Testis (tissue), 3 donors: ENCODE measurements around the gene FRY. TPM values are rescaled to one million over a fixed set of nuclear protein-coding genes. Genes with fewer than 3 reads are reported as not detected.

ENCODE experiments used
- DNase-seq: peaks from one replicate; pipeline ENCODE4 v3.0.0-alpha.2; 2019
- H3K27ac ChIP-seq, 2 donors: fragments of 200-600 bp; sonication (generic); one replicate each; pipeline ENCODE4 v1.5.1; 2019
- H3K27me3 ChIP-seq: fragments of 200-600 bp; sonication (generic); one replicate; pipeline ENCODE4 v1.5.1; 2019
- H3K36me3 ChIP-seq: fragments of 200-600 bp; sonication (generic); one replicate; pipeline ENCODE4 v1.5.1; 2017; ENCODE audit warnings: low read depth; ENCODE audit errors: missing control alignments
- H3K4me1 ChIP-seq: fragments of 200-600 bp; sonication (generic); one replicate; pipeline ENCODE4 v1.5.1; 2019
- H3K4me3 ChIP-seq, 2 donors: fragments of 200-600 bp; sonication (generic); one replicate each; pipeline ENCODE4 v1.5.1; 2017 to 2019
- H3K9me3 ChIP-seq: fragments of 200-600 bp; sonication (generic); one replicate; pipeline ENCODE4 v1.5.1; 2017
- POLR2A ChIP-seq: fragments of 450-650 bp; IDR thresholded peaks from one replicate; pipeline ENCODE4 v1.6.1; 2017; ENCODE audit warnings: antibody characterized with exemption, mild to moderate bottlenecking, moderate library complexity
- whole genome bisulfite sequencing, 2 donors: methylation state at CpG; one replicate each; pipeline ENCODE4 v1.1.5; 2018; 5-methylcytosine and 5-hydroxymethylcytosine counted together
- intact Hi-C: fragments of 100-400 bp; cut with DNase I; formaldehyde crosslinking; loops from one replicate; pipeline ENCODE4 v1.15.1; 2023; ENCODE audit warnings: low total_unique reads
- polyA plus RNA-seq: library from polyadenylated mRNA; stranded (reverse); fragments of 350-450 nt; fragmentation: Illumina TruSeq; extraction: RNeasy Lipid Tissue Mini Kit (QIAGEN cat#74804); gene quantifications from one replicate; pipeline ENCODE4 v1.2.3, GENCODE V29; 2014; ENCODE audit warnings: low read depth, low replicate concordance; ENCODE audit not compliant: insufficient read depth
- total RNA-seq, 2 donors: library from RNA; depleted of rRNA; stranded (reverse); fragments of >200 nt; gene quantifications; one replicate each; pipeline ENCODE4 v1.2.3, GENCODE V29; 2016
- TF ChIP-seq, protein P1 (sequence below), 3 experiments: fragments of 450-650 bp in 2 of 3; fragments of 200-600 bp in 1 of 3; sonication (generic) in 1 of 3; IDR thresholded peaks; one replicate each; pipeline ENCODE4 v1.5.1; 2016 to 2019; ENCODE audit warnings: antibody characterized with exemption in 3 of 3, mild to moderate bottlenecking in 2 of 3, moderate library complexity in 1 of 3

The FRY gene
- total and polyA plus RNA-seq, 3 donors from 2014 or later = 24.8 to 26.6 (median 25.9) TPM

DNA sequence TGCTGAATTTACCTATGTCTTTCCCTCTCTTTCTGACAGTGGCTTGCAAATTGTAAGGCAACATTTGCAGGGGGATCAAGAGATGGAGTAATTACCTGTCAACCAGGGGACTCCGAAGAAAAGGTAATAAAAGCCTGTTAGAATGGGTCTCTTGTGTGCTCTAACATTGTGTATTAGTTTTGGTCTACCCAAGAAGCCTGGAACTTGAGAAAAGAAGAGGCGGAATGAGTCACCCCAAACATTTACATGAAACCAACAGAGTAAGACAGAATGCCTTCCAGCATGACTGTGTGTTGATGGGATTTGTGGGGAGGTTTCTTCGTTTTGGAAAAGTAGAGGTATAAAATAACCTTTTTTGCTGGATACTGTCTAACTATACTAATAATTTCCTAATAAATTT, 246.9 kb downstream of the FRY start:
- 89 to 93% methylated on average over 3 of the region's 3 CpGs for WGBS, 2 donors
- H3K4me3 ChIP-seq = no peak overlapping the region
- H3K9me3 ChIP-seq = no peaks in the 10 kb centered on the region
- intact Hi-C loops = no loop called here
- H3K36me3 ChIP-seq = no peaks in the 10 kb centered on the region
- no peak for TF ChIP-seq POLR2A
- H3K4me1 ChIP-seq = no peaks in the 10 kb centered on the region
- DNase-seq = no peak
- H3K27ac ChIP-seq = no peak overlapping the region
- no peaks in the 10 kb centered on the region for H3K27me3 ChIP-seq

DNA sequence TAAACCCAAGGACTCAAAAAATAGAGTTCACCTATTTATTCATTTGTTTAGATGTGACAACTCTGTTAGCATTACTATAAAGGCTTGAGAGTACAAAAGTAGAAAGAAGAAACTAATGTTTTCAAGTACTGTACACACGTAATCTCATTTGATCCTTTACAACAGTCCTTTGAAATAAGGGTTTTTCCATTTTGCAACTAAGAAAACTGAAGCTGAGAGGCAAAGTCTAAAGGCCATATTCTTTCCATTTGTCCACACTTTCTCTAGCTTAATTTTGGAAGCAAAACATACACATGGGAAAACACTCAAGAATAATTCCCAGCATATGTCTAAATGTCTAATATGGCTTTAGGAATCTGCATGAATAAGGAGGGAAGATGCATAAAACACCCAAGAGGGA, 249.5 kb downstream of the FRY start:
- no peaks in the 10 kb centered on the region for H3K27me3 ChIP-seq
- intact Hi-C loops = no loop called here
- H3K27ac ChIP-seq = no peak overlapping the region
- peaks cover 18% of the 10 kb centered on the region for H3K4me1 ChIP-seq
- no peak overlapping the region for H3K4me3 ChIP-seq
- DNase-seq = no peak
- H3K9me3 ChIP-seq = no peaks in the 10 kb centered on the region
- TF ChIP-seq, protein P1, sequence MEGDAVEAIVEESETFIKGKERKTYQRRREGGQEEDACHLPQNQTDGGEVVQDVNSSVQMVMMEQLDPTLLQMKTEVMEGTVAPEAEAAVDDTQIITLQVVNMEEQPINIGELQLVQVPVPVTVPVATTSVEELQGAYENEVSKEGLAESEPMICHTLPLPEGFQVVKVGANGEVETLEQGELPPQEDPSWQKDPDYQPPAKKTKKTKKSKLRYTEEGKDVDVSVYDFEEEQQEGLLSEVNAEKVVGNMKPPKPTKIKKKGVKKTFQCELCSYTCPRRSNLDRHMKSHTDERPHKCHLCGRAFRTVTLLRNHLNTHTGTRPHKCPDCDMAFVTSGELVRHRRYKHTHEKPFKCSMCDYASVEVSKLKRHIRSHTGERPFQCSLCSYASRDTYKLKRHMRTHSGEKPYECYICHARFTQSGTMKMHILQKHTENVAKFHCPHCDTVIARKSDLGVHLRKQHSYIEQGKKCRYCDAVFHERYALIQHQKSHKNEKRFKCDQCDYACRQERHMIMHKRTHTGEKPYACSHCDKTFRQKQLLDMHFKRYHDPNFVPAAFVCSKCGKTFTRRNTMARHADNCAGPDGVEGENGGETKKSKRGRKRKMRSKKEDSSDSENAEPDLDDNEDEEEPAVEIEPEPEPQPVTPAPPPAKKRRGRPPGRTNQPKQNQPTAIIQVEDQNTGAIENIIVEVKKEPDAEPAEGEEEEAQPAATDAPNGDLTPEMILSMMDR (IDR thresholded peaks at IDR 0.05) = no peak
- H3K36me3 ChIP-seq = no peaks in the 10 kb centered on the region
- WGBS, 2 donors = 86 to 98% methylated on average over 1 of the region's 1 CpG

DNA sequence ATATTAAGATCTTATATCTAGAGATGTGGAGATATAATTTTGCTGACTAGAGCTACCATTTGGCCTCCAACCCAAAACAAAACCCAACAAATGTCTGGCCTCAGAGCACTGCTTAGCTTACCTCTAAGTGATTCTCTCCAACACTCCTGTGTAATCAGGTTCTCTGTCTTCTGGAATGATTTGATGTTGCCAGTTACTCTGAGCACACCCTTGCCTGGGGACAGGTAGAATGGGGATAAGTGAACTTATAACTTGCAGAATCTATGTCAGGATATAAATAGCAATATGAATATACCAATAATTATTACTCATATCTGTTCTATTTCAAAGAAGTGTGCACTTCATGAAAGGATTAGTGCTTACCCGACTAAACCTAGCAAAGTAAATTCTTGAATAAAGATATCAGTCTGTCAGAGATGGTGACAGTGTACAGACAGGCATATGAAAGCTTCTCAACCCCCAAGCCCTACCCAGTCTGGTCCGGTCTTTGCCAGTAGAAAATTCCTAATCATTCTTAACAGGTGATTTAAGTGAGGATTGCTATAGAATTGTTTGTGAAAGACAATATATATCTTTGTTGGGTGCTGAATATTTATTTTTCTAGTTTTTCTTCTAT, 250.6 kb downstream of the FRY start:
- WGBS, 2 donors = 86 to 92% methylated on average over 2 of the region's 2 CpGs
- intact Hi-C loops = no loop called here
- Histone ChIP-seq H3K4me1 (peaks cover 19% of the 10 kb centered on the region), H3K36me3 (no peaks in the 10 kb centered on the region), H3K4me3 (no peak overlapping the region), H3K27ac (no peak overlapping the region), H3K9me3 (no peaks in the 10 kb centered on the region), H3K27me3 (no peaks in the 10 kb centered on the region)
- TF ChIP-seq POLR2A = no peak
- TF ChIP-seq, protein P1 (IDR thresholded peaks at IDR 0.05) = no peak
- no peak for DNase-seq

DNA sequence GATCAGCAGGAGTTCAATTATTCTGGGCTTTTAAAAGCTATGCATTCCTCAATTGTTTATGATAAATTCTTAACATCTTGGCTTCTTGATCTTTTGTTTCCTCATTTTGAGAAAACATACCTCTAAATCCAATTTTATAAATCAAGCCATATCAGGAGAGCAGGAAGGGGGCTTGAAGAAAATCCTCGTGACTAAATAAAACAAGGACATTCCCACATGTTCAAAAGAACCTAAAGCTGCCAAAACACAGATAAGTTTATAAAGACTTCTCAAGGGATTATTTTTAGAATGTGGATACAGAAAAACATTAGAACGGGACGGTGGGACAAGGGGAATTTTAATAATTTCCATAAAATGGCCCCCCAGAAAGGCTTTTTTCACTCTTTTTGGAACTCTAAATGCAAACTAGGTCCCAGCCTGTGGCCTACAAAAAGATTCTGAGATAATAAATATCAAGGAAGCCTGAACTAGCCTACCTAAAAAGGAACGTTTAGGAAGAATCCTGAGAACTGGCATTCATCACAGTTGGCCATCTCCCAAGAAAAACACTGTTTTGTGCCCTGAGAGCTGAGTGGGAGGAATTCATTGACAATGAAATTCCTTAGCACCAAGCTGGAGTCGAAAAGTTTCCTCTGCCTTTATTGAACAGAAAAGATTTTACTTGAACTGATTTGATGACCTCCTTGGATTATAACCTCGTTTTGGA, 253.5 kb downstream of the FRY start:
- WGBS, 2 donors = 21 to 29% methylated on average over 6 of the region's 6 CpGs
- H3K4me1 ChIP-seq = peaks cover 19% of the 10 kb centered on the region
- H3K4me3 ChIP-seq = no peak overlapping the region
- H3K27me3 ChIP-seq = no peaks in the 10 kb centered on the region
- DNase-seq = peak; percentile 65
- H3K36me3 ChIP-seq = no peaks in the 10 kb centered on the region
- intact Hi-C loops = no loop called here
- TF ChIP-seq, protein P1 (IDR thresholded peaks at IDR 0.05) = no peak
- H3K27ac ChIP-seq = peak overlapping the region; percentile 63 to 78
- H3K9me3 ChIP-seq = no peaks in the 10 kb centered on the region

DNA sequence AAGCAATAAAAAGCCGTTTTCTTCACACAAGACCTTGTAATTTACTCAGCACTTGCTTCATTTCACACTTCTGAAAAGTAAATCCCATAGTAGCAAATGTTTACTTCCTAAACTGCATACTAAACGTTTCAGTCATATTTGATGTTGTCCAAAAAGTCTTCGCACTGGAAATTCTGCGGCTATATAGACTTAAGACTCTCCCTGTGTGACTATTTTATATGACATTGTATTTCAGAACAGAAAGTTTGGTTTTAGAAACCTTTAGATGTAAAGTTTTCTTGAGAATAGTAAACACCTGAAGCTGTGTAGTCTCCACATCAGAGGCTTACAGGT, 254.0 kb downstream of the FRY start:
- Histone ChIP-seq H3K4me3 (no peak overlapping the region), H3K27ac (peak overlapping the region; percentile 63 to 78), H3K36me3 (no peaks in the 10 kb centered on the region), H3K9me3 (no peaks in the 10 kb centered on the region), H3K4me1 (peaks cover 19% of the 10 kb centered on the region), H3K27me3 (no peaks in the 10 kb centered on the region)
- WGBS, 2 donors = 37 to 48% methylated on average over 4 of the region's 4 CpGs
- DNase-seq = no peak
- TF ChIP-seq, protein P1 (IDR thresholded peaks at IDR 0.05) = no peak
- no peak for TF ChIP-seq POLR2A
- intact Hi-C loops = no loop called here
